K562 (cell line): ENCODE data around the gene NUFIP1. TPM values are rescaled to one million over a fixed set of nuclear protein-coding genes. Genes with fewer than 3 reads are reported as not detected.

Source experiments
- ATAC-seq: fragments of 200-7000 bp; cut with Tn5 transposase; 3 replicates; pipeline ENCODE4 v1.9.1; 2020; ENCODE audit warnings: moderate library complexity
- BruUV-seq: library from RNA; stranded (reverse); fragments of 400-500 nt; replicated peaks from 2 replicates; lab custom pipeline; 2021; lab: Mats Ljungman, UMichigan
- CTCF ChIA-PET: fragments of 300-600 bp; formaldehyde crosslinking; extraction: SDS; loops from one replicate; lab custom pipeline; 2021; ENCODE audit warnings: low intra/inter-chr PET ratio; lab: Yijun Ruan, JAX
- POLR2A ChIA-PET: fragments of 300-600, 350-650 bp; sonication (Branson Sonifier 250); formaldehyde crosslinking; extraction: SDS; loops from one replicate; lab custom pipeline; 2021; ENCODE audit warnings: antibody characterized with exemption, inconsistent platforms; lab: Yijun Ruan, JAX
- DNase-seq, 4 experiments: peaks; one replicate each; pipeline versions ENCODE4 v3.0.0 to v3.0.0-alpha.2; 2011 to 2018; ENCODE audit warnings: low spot score in 3 of 4, mixed read lengths in 3 of 4; ENCODE audit errors: extremely low read depth in 1 of 4
- FAIRE-seq: peaks from 2 replicates; lab custom pipeline; 2011; peaks lifted over from hg19 to GRCh38; lab: Jason Lieb, UNC
- H2AFZ ChIP-seq: 2 replicates; pipeline ENCODE4 v1.6.0; 2011; ENCODE audit warnings: low read depth, low read length, control low read depth, inconsistent platforms
- H3K27ac ChIP-seq: fragments of 200-600 bp; 3 replicates; pipeline ENCODE4 v1.8.0; 2011; ENCODE audit warnings: low read depth, mild to moderate bottlenecking, control low read depth, inconsistent platforms, low read length, moderate library complexity, mixed read lengths; ENCODE audit errors: extremely low read depth
- H3K27me3 ChIP-seq, 2 experiments: fragments of 300-600 bp in 1 of 2; 2 replicates in 1 of 2; 3 replicates in 1 of 2; pipeline versions ENCODE4 v1.6.0 to v1.8.0; 2011; ENCODE audit warnings: inconsistent platforms in 2 of 2, low read length in 2 of 2, mild to moderate bottlenecking in 1 of 2, mixed read lengths in 1 of 2, moderate library complexity in 1 of 2; ENCODE audit not compliant: control insufficient read depth in 2 of 2, insufficient read depth in 2 of 2
- H3K36me3 ChIP-seq: fragments of 300-600 bp; 3 replicates; pipeline ENCODE4 v1.8.0; 2011; ENCODE audit warnings: mild to moderate bottlenecking, low read length, inconsistent platforms; ENCODE audit not compliant: control insufficient read depth, insufficient read depth
- H3K4me1 ChIP-seq, 2 experiments: fragments of 200-600 bp in 1 of 2; replicated peaks in 1 of 2; 2 replicates in 1 of 2; 3 replicates in 1 of 2; pipeline versions ENCODE4 v1.5.1 to v1.8.0; 2011; ENCODE audit warnings: inconsistent platforms in 2 of 2, low read length in 2 of 2, mild to moderate bottlenecking in 1 of 2, mixed read lengths in 1 of 2, moderate library complexity in 1 of 2; ENCODE audit not compliant: control insufficient read depth in 2 of 2, insufficient read depth in 2 of 2
- H3K4me2 ChIP-seq: 2 replicates; pipeline ENCODE4 v1.6.1; 2011; ENCODE audit warnings: low read length, control low read depth, inconsistent platforms, mixed read lengths; ENCODE audit not compliant: insufficient read depth
- H3K4me3 ChIP-seq: fragments of 200-600 bp; sonication (generic), shearing (Covaris generic); 2 replicates; pipeline ENCODE4 v1.5.1; 2016; ENCODE audit warnings: control low read depth, inconsistent platforms
- H3K79me2 ChIP-seq: fragments of 200-600 bp; 3 replicates; pipeline ENCODE4 v1.8.0; 2011; ENCODE audit warnings: low read length, inconsistent platforms; ENCODE audit not compliant: control insufficient read depth, insufficient read depth
- H3K9ac ChIP-seq, 2 experiments: 2 replicates each; pipeline versions ENCODE4 v1.6.0 to v1.6.1; 2011; ENCODE audit warnings: low read depth in 2 of 2, low read length in 2 of 2, control low read depth in 1 of 2, inconsistent platforms in 1 of 2, mild to moderate bottlenecking in 1 of 2, mixed read lengths in 1 of 2; ENCODE audit not compliant: insufficient read depth in 1 of 2
- H3K9me1 ChIP-seq: one replicate; pipeline ENCODE4 v1.6.0; 2011; ENCODE audit warnings: inconsistent platforms, mild to moderate bottlenecking, low read length, moderate library complexity; ENCODE audit not compliant: control insufficient read depth, insufficient read depth
- H3K9me3 ChIP-seq: replicated peaks from 2 replicates; pipeline ENCODE4 v1.5.1; 2011; ENCODE audit warnings: low read depth, low read length, inconsistent platforms; ENCODE audit not compliant: control insufficient read depth, insufficient read depth
- H4K20me1 ChIP-seq: replicated peaks from 2 replicates; pipeline ENCODE4 v1.6.1; 2011; ENCODE audit warnings: low read length, inconsistent platforms, mixed read lengths; ENCODE audit not compliant: control insufficient read depth, insufficient read depth
- BRD4 ChIP-seq: fragments of 200-600 bp; sonication (generic); IDR thresholded peaks from 2 replicates; pipeline ENCODE4 v1.6.1; 2017; ENCODE audit warnings: inconsistent platforms
- L3MBTL2 ChIP-seq: fragments of 450-650 bp; IDR thresholded peaks from 2 replicates; pipeline ENCODE4 v1.6.1; 2016; ENCODE audit warnings: mild to moderate bottlenecking, moderate library complexity
- RBM17 ChIP-seq: fragments of 200-400 bp; formaldehyde crosslinking; IDR thresholded peaks from 2 replicates; pipeline ENCODE4 v1.6.1; 2017; ENCODE audit warnings: low read depth, mild to moderate bottlenecking, low read length, borderline replicate concordance
- SMARCA5 ChIP-seq: fragments of 450-650 bp; IDR thresholded peaks from 2 replicates; pipeline ENCODE4 v1.6.1; 2016
- SNRNP70 ChIP-seq: fragments of 200-400 bp; formaldehyde crosslinking; optimal IDR thresholded peaks from 2 replicates; pipeline ENCODE3; 2017; ENCODE audit warnings: low read depth, low read length
- TSC22D4 ChIP-seq: fragments of 450-650 bp; IDR thresholded peaks from 2 replicates; pipeline ENCODE4 v1.6.1; 2016; ENCODE audit warnings: missing genetic modification characterization, missing biosample characterization, control low read depth
- TSHZ1 ChIP-seq: fragments of 250-450 bp; sonication (Bioruptor Pico); IDR thresholded peaks from 2 replicates; pipeline ENCODE4 v1.4.0; 2020; ENCODE audit warnings: mild to moderate bottlenecking, moderate library complexity
- ZBED1 ChIP-seq: IDR thresholded peaks from 2 replicates; pipeline ENCODE4 v1.6.1; 2014
- ZNF124 ChIP-seq: sonication (generic); formaldehyde crosslinking; IDR thresholded peaks from 2 replicates; pipeline ENCODE4 v1.8.1; 2022; ENCODE audit warnings: missing genetic modification reagents
- ZNF518B ChIP-seq: fragments of 250-450 bp; sonication (Bioruptor Pico); IDR thresholded peaks from 2 replicates; pipeline ENCODE4 v1.5.0; 2021; ENCODE audit warnings: mild to moderate bottlenecking, moderate library complexity
- ZNF75A ChIP-seq: fragments of 450-650 bp; formaldehyde crosslinking; IDR thresholded peaks from 2 replicates; pipeline ENCODE4 v1.4.0; 2020; ENCODE audit warnings: mild to moderate bottlenecking
- WGBS: fragments of 100-300 bp; shearing (Covaris generic); methylation state at CpG from one replicate; pipeline ENCODE4 v1.1.6; 2016; ENCODE audit warnings: low coverage, mixed read lengths; ENCODE audit not compliant: insufficient coverage; ENCODE audit errors: missing lambda C conversion rate; 5-methylcytosine and 5-hydroxymethylcytosine counted together
- in situ Hi-C: fragments of 300-500 bp; cut with MboI; formaldehyde crosslinking; loops from 4 replicates; pipeline ENCODE4 v1.15.0; 2018; ENCODE audit warnings: inconsistent platforms, mixed read lengths
- intact Hi-C: fragments of 100-400 bp; cut with micrococcal nuclease; formaldehyde crosslinking; loops from 2 replicates; pipeline ENCODE4 v1.14.2; 2022
- polyA plus RNA-seq, 8 experiments: library from polyadenylated mRNA; depleted of rRNA in 4 of 8; stranded (reverse) in 5 of 8; unstranded in 3 of 8; fragments of >200 nt; fragmentation: Nextera tagmentation in 2 of 8; fragmentation: Illumina TruSeq in 1 of 8; extraction: Ambion mirVana in 2 of 8; extraction: Trizol in 1 of 8; gene quantifications; 2 replicates each; pipeline versions ENCODE4 v1.2.1 to v1.2.3, GENCODE V29; 2011 to 2014; ENCODE audit warnings: inconsistent platforms in 1 of 8, missing spikeins in 1 of 8
- total RNA-seq, 7 experiments: library from RNA; depleted of rRNA in 6 of 7; stranded (reverse); fragments of >200 nt in 6 of 7; fragmentation: Illumina TruSeq in 2 of 7; extraction: Trizol in 2 of 7; gene quantifications; 2 replicates each; pipeline versions ENCODE4 v1.2.1 to v1.2.3, GENCODE V29; 2011 to 2021; ENCODE audit warnings: low replicate concordance in 1 of 7
- TF ChIP-seq, protein P1 (sequence below): fragments of 250-450 bp; sonication (Bioruptor Pico); IDR thresholded peaks from 2 replicates; pipeline ENCODE4 v1.8.0; 2022; ENCODE audit warnings: moderate library complexity, mild to moderate bottlenecking, inconsistent platforms
- TF ChIP-seq, protein P2 (sequence below), 2 experiments: fragments of 200-800 bp in 1 of 2; sonication (Bioruptor generic) in 1 of 2; sonication (generic) in 1 of 2; formaldehyde crosslinking in 1 of 2; IDR thresholded peaks in 1 of 2; conservative IDR thresholded peaks in 1 of 2; 2 replicates each; pipeline versions ENCODE4 v1.5.0 to v1.6.1; 2016 to 2020; ENCODE audit warnings: missing compliant biosample characterization in 1 of 2, missing genetic modification characterization in 1 of 2, missing genetic modification reagents in 1 of 2

The NUFIP1 gene
- total and polyA plus RNA-seq, 9 of the 15 experiments (the other 6 are each of a cell fraction or from before 2014, with no cell fraction given) = 2.6 to 9.7 (median 4.1) TPM

DNA sequence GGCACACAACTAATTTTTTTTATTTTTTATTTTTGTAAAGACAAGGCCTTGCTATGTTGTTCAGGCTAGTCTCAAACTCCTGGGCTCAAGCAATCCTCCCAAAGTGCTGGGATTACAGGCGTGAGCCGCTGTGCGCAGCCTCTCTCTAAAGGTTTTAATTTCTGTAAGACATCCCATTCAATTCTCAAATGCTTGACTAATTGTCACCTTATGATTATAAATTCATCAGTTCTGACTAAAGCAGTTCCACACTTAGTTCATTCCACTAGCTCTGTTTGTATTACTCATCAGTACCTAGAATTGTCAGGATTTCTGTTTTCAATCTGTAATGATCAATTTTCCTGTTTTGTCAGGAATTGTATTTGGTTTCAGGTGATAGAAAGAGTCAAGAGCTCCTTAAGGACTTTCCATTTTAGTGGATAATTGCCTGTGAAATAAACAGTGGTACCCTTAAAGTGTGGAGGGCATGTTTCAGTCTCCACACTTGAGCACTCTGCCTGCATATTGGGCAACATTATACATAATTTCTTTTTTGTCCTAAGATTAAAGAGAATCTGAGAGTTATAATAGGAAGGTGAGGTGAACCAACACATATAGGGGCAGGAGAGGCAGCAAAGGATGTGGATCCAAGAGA, 27.6 kb upstream of the NUFIP1 start:
- ChIA-PET POLR2A (interaction anchor here (0.9 kb wide), 1 partner anchor 9 kb away, joined by 3 read pairs; no protein-coding TSS in a partner anchor), CTCF (no interaction called here)
- Histone ChIP-seq H3K9ac (no peak overlapping the region), H4K20me1 (no peaks in the 10 kb centered on the region), H3K9me3 (no peaks in the 10 kb centered on the region), H3K79me2 (no peaks in the 10 kb centered on the region), H3K36me3 (peaks cover 30% of the 10 kb centered on the region; the same call in 2 of the 3 replicates), H3K4me1 (no peaks in the 10 kb centered on the region), H3K27me3 (no peaks in the 10 kb centered on the region), H3K4me2 (no peak overlapping the region), H3K4me3 (no peak overlapping the region), H3K9me1 (no peaks in the 10 kb centered on the region), H2AFZ (no peak overlapping the region), H3K27ac (no peak overlapping the region)
- 97% methylated on average over 3 of the region's 3 CpGs for WGBS
- in situ Hi-C loops = no loop called here
- TF ChIP-seq BRD4 (no peak), ZNF75A (no peak), L3MBTL2 (no peak), ZNF518B (CRISPR knock-in tag) (no peak), SMARCA5 (no peak), TSHZ1 (CRISPR knock-in tag) (no peak), ZNF124 (no peak), TSC22D4 (no peak), SNRNP70 (no peak), ZBED1 (no peak), RBM17 (no peak)
- TF ChIP-seq, protein P1, sequence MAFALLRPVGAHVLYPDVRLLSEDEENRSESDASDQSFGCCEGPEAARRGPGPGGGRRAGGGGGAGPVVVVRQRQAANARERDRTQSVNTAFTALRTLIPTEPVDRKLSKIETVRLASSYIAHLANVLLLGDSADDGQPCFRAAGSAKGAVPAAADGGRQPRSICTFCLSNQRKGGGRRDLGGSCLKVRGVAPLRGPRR = no peak
- TF ChIP-seq, protein P2, sequence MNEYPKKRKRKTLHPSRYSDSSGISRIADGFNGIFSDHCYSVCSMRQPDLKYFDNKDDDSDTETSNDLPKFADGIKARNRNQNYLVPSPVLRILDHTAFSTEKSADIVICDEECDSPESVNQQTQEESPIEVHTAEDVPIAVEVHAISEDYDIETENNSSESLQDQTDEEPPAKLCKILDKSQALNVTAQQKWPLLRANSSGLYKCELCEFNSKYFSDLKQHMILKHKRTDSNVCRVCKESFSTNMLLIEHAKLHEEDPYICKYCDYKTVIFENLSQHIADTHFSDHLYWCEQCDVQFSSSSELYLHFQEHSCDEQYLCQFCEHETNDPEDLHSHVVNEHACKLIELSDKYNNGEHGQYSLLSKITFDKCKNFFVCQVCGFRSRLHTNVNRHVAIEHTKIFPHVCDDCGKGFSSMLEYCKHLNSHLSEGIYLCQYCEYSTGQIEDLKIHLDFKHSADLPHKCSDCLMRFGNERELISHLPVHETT (CRISPR knock-in tag; conservative IDR thresholded peaks at IDR 0.05 in 1 of 2, IDR thresholded peaks at IDR 0.05 in 1 of 2) = no peak
- ATAC-seq (no peak), FAIRE-seq (no peak), DNase-seq (no peak)
- intact Hi-C loops = no loop called here
- no TSS peak for BruUV-seq
